ENCODE results near the gene CIPC. TPM values are rescaled to one million over a fixed set of nuclear protein-coding genes. Genes with fewer than 3 reads are reported as not detected.

The CIPC gene
- total RNA-seq, 1 donor from 2014 or later = 22.5 TPM

DNA sequence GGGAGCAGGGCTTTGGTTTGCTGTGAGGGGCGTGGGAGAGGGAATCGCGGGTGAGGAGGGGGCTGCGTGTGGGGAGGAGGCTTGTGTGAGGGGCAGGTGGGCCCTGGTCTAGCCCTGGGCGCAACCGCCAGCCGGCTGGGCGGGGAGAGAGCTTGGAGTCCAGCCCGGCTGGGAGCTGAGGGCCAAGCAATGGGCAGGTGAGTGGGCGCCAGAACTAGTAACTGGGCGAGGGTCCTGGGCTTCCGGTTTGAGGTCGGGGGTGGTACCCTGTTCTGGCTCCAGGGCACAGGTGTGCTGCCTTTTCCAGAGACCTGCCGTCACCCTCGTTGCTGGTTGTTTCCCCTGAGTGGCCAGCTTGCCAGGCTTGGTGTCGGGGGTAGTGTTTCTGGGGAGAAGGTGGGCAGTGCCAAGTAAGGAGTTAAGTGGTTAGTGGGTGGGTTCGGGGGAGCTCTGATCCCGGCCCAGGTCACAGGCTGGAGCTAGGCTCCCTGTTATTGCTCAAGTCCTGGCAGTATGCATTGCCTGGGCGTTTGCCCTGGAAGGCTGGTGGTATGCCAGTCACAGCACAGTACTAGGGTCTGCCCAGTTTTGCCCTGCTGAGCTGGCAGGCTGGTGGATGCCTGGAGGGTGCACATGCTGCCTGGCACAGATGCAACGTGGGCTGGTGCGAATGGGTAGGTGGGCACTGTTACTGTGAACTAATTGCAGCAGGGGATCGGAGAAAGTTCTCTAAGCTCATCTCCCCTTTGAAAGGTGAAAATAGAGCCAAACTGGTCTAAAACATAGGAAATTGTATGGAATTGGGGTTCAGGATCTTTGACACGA, 683 bp downstream of the CIPC start:
- Histone ChIP-seq H3K9ac (peak overlapping the region; percentile 71), H3K27ac (no peak overlapping the region), H3F3A (ENCODE audit: low read depth) (peaks cover 17% of the 10 kb centered on the region), H3K4me1 (peaks cover 11% of the 10 kb centered on the region), H3K4me2 (peak overlapping the region; percentile 91), H3K9me3 (ENCODE audit: low read depth) (no peaks in the 10 kb centered on the region), H2AFZ (replicated peaks) (peak overlapping the region; percentile 67), H3K36me3 (no peaks in the 10 kb centered on the region), H3K27me3 (no peaks in the 10 kb centered on the region), H3K79me2 (ENCODE audit: low read depth) (peaks cover 69% of the 10 kb centered on the region), H3K4me3 (peak overlapping the region; percentile 75), H4K20me1 (ENCODE audit: low read depth) (no peaks in the 10 kb centered on the region)
- DNase-seq (ENCODE audit: low spot score) = peak; percentile 50
- H3K4me3 Mint-ChIP-seq = peak overlapping the region; percentile 86
- H3K9me3 Mint-ChIP-seq = no peaks in the 10 kb centered on the region
- no peak for TF ChIP-seq EZH2phosphoT487 (IDR thresholded peaks at IDR 0.05)
- TF ChIP-seq, protein P1, sequence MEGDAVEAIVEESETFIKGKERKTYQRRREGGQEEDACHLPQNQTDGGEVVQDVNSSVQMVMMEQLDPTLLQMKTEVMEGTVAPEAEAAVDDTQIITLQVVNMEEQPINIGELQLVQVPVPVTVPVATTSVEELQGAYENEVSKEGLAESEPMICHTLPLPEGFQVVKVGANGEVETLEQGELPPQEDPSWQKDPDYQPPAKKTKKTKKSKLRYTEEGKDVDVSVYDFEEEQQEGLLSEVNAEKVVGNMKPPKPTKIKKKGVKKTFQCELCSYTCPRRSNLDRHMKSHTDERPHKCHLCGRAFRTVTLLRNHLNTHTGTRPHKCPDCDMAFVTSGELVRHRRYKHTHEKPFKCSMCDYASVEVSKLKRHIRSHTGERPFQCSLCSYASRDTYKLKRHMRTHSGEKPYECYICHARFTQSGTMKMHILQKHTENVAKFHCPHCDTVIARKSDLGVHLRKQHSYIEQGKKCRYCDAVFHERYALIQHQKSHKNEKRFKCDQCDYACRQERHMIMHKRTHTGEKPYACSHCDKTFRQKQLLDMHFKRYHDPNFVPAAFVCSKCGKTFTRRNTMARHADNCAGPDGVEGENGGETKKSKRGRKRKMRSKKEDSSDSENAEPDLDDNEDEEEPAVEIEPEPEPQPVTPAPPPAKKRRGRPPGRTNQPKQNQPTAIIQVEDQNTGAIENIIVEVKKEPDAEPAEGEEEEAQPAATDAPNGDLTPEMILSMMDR (IDR thresholded peaks at IDR 0.05) = no peak
- TF ChIP-seq EZH2 (IDR thresholded peaks at IDR 0.05) = no peak
- no peaks in the 10 kb centered on the region for H3K27me3 Mint-ChIP-seq (ENCODE audit: insufficient read depth, low read depth)
- no peaks in the 10 kb centered on the region for H3K36me3 Mint-ChIP-seq
- H3K27ac Mint-ChIP-seq = peak overlapping the region; percentile 92
- peaks cover 58% of the 10 kb centered on the region for H3K4me1 Mint-ChIP-seq

DNA sequence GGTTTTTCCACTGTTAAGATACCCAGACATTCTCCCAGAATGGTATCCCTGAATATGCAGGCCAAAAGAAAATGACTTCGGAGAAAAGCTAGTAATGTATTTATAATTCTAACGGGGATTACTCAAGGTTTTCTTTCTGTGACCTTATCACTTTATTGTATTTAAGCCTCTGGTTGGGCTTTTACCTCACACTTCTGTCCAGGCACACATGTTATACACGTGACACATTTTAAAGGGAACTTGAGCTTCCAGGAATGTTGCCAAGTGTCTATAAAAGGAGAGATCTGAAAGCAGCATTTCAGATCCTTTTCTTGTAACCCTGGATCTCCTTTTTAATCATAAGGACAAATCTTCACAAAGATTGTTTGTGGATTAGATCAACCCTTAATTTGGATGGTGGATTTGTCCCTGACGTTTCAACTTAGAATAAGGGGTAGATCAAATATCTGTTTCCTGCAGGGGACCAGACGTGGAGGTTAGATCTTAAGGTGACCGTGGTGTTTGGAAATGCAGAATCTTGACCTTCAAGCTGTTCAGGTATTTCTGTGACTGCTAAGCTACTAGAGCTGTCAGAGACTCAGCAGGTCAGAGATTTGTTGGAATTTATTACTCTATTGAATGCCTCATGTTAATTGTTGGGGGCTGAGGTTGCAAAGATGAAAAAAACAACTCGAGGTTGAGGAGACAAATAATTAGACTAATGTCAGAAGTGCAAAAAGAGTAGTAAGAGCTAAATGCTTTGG, 1.5 kb downstream of the CIPC start:
- Histone ChIP-seq H3K4me2 (peak overlapping the region; percentile 91), H3K4me3 (peak overlapping the region; percentile 75), H3K9me3 (ENCODE audit: low read depth) (no peaks in the 10 kb centered on the region), H3K27ac (no peak overlapping the region), H3K27me3 (no peaks in the 10 kb centered on the region), H2AFZ (replicated peaks) (no peak overlapping the region), H3K36me3 (no peaks in the 10 kb centered on the region), H4K20me1 (ENCODE audit: low read depth) (peaks cover 3% of the 10 kb centered on the region), H3F3A (ENCODE audit: low read depth) (peaks cover 21% of the 10 kb centered on the region), H3K9ac (no peak overlapping the region), H3K79me2 (ENCODE audit: low read depth) (peaks cover 77% of the 10 kb centered on the region), H3K4me1 (peaks cover 16% of the 10 kb centered on the region)
- DNase-seq (ENCODE audit: low spot score) = no peak
- Mint-ChIP-seq H3K4me1 (peaks cover 66% of the 10 kb centered on the region), H3K9me3 (no peaks in the 10 kb centered on the region), H3K27me3 (ENCODE audit: insufficient read depth, low read depth) (no peaks in the 10 kb centered on the region), H3K4me3 (peak overlapping the region; percentile 86), H3K27ac (peak overlapping the region; percentile 61), H3K36me3 (no peaks in the 10 kb centered on the region)
- no peak for TF ChIP-seq EZH2phosphoT487 (IDR thresholded peaks at IDR 0.05)

DNA sequence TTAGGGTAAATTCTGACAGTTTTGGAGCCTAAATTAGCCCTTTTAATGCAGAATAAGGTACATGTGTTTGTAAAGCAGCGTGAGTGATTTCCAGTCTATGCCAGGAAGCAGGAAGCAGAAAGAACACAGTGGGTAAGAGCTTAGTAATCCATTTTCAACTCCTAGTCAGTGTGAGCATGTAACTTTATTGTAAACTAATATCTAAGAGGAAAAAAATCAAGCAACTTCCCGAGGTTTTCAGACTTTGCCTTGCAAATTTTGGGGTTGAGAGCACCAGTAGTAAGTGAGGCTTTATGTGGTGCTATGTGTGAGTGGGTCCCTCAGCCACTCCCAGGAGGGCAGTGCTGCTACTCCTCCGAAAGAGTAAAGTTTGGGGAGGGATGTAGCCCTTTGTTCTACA, 2.9 kb downstream of the CIPC start:
- Histone ChIP-seq H3K4me1 (peaks cover 29% of the 10 kb centered on the region), H3K4me2 (no peak overlapping the region), H2AFZ (replicated peaks) (no peak overlapping the region), H3K4me3 (no peak overlapping the region), H3K36me3 (peaks cover 3% of the 10 kb centered on the region), H3K79me2 (ENCODE audit: low read depth) (peaks cover 76% of the 10 kb centered on the region), H3K9ac (no peak overlapping the region), H3F3A (ENCODE audit: low read depth) (peaks cover 26% of the 10 kb centered on the region), H3K27me3 (no peaks in the 10 kb centered on the region), H3K9me3 (ENCODE audit: low read depth) (no peaks in the 10 kb centered on the region), H3K27ac (no peak overlapping the region), H4K20me1 (ENCODE audit: low read depth) (peaks cover 17% of the 10 kb centered on the region)
- H3K4me3 Mint-ChIP-seq = peak overlapping the region; percentile 20
- no peaks in the 10 kb centered on the region for H3K9me3 Mint-ChIP-seq
- no peaks in the 10 kb centered on the region for H3K36me3 Mint-ChIP-seq
- no peak for DNase-seq (ENCODE audit: low spot score)
- TF ChIP-seq EZH2 (IDR thresholded peaks at IDR 0.05) (no peak), EZH2phosphoT487 (IDR thresholded peaks at IDR 0.05) (no peak)
- TF ChIP-seq, protein P1 (IDR thresholded peaks at IDR 0.05) = no peak
- no peaks in the 10 kb centered on the region for H3K27me3 Mint-ChIP-seq (ENCODE audit: insufficient read depth, low read depth)
- peaks cover 76% of the 10 kb centered on the region for H3K4me1 Mint-ChIP-seq
- H3K27ac Mint-ChIP-seq = no peak overlapping the region

All from neural progenitor cell (in vitro differentiated cells).